SK-N-MC (cell line): ENCODE data around the gene IFT81.

Experiments used
- EZH2 ChIP-seq: fragments of 200-600 bp; sonication (generic); IDR thresholded peaks from one replicate; pipeline ENCODE4 v1.6.1; 2017; ENCODE audit warnings: antibody characterized with exemption
- POLR2AphosphoS5 ChIP-seq: IDR thresholded peaks from 2 replicates; pipeline ENCODE4 v1.6.1; 2012; ENCODE audit warnings: mild to moderate bottlenecking, low read depth, low read length, borderline replicate concordance

GRCh38 chr12:110222433-110222832 lies 98.3 kb downstream of the IFT81 start:
- TF ChIP-seq EZH2 (no peak), POLR2AphosphoS5 (no peak)
